GM19467 (cell line): Measurements from ENCODE around the gene FLT3LG.
A peak's percentile ranks its signal among the peaks of the same experiment; 100 is the strongest.

Experiments used
- ATAC-seq: cut with Tn5 transposase; IDR thresholded peaks from one replicate; pipeline ENCODE4 v1.9.1; 2021; ENCODE audit warnings: mild to moderate bottlenecking, moderate library complexity; ENCODE audit not compliant: unreplicated experiment

Gene FLT3LG

DNA sequence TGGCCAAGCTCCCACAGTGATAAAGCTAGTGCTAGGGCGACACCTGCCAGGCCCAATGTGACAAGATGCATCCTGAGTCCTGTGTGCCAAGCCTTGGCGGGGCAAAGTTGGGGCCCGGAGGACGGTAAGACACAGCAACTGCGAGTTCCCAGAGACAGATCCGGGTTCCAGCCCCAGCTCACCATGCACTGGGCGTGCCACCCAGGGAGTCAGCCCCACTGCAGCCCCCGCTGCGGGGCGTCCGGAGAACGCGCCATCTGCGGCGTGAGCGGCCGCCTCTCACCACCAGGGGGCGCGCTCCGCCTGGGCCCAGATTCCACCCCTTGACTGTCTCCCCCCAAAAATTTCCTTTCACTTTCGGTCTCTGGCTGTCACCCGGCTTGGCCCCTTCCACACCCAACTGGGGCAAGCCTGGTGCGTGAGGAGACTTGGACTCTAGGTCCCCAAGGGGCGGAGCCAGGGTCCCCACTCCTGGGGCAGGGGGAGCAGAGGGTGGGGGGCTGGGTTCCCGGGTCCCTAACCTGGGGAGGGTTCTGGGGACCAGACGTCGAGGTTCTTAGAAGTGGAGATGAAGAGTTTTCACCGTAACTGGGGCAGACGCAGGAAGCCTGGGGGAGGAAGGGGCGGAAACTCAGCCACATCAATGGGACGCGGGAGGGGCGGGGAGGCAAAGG, at the start of gene FLT3LG:
Gene FLT3LG, plus strand, starts transcription at position 348 of the 674 bp plus-strand sequence. CDS start 425 bp downstream, outside the sequence.
- peak; percentile 43 for ATAC-seq

DNA sequence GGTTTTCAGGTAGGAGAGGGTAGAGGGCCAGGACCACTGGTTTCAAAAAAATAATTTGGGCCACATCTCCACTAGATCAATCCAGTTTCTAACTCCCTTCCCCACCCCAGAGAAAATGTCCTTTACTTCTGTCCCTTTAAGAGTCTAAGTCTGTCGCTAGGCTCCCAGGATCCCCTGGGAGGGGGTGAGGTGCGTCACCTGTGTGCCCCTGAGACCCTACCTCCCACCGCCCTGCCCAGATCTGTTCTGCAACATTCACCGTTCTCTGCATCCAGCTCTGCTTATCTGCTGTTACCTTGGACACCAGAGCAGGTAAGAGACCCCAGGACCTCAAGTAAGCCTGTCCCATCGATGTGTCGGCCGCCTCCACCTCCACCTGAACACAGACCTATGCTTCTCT, 48.8 kb upstream of the FLT3LG start, which contains the start of gene GFY:
Gene GFY, plus strand, starts transcription at position 211 of the 400 bp plus-strand sequence. CDS start 1,043 bp downstream, outside the sequence.
- ATAC-seq: no peak

DNA sequence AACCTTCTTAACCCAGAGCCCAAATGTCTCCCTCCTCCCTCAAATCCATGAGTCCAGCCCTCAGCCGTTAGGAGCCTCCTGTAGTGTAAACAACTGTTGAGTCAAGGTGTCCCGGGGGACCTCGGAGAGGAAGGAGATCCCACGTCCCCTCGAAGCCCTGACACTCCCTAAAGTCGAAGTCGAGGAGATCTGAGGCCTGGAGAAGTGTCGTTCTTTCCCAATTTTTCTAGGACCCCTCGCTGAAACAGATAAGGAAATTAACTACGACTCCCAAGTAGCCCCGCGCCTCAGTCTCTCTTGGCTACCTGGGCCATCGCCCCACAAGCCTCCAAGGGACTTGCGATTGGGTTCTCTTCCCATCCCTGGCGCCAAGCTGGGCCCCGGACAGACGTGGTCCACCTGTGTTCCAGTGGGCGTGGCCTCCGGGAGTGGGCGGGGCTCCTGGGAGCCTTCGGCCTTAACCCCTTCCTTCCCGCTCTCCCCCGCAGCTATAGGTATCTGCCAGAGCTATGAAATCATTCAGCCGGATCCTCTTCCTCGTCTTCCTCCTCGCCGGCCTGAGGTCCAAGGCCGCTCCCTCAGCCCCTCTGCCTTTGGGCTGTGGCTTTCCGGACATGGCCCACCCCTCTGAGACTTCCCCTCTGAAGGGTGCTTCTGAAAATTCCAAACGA, 48.0 kb upstream of the FLT3LG start:
- ATAC-seq: no peak

DNA sequence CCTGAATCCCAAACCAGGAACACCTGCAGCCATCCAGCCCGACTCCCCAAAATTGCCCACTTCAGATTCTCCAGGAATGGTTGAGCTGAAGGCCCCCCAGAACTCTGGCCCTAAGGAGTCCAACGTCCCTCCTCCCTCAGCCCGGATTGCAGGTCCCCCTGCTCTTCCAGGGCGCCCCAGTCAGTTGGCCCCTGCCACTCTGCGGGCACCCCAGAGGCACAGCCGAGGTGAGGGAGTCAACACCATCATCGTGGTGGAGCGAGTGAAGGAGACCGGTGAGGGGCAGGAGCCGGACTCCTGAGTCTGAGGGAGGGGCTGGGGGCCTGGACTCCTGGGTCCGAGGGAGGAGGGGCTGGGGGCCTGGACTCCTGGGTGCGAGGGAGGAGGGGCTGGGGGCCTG, 46.7 kb upstream of the FLT3LG start:
- no peak for ATAC-seq

DNA sequence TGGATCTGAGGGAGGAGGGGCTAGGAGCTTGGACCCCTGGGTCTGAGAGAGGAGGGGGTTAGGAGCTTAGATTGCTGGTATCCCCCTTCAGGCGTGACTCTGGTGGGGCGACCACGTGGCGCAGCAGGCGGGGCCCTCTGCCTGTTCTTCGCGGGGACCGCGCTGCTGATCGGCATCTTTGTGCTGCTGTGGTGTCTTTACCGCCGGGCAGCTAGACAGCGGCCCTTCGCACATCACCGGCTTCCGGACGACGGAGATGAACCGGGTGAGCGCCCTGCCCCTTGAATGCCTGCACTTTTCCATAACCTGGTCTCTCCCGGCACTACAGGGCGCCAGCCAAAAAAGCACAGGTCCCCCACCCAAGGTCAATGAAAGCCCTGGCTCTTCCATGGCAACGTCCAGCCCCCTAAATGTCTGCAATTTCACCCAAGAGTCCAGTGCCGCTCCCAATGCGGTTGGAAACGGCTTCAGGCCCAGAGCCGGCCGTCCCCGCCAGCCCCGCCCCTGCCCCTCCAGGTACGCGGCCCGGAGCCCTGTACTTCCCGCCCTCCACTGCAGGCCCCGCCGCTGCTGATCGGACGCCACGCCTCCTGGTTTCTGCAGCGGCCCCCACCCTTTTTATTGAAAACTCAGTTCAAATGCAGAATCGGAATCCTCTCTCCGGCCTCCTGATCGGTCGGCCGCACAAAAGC, 46.0 kb upstream of the FLT3LG start:
- ATAC-seq: no peak

GRCh38 chr19:49428547-49429451, 45.2 kb upstream of the FLT3LG start:
- no peak for ATAC-seq

DNA sequence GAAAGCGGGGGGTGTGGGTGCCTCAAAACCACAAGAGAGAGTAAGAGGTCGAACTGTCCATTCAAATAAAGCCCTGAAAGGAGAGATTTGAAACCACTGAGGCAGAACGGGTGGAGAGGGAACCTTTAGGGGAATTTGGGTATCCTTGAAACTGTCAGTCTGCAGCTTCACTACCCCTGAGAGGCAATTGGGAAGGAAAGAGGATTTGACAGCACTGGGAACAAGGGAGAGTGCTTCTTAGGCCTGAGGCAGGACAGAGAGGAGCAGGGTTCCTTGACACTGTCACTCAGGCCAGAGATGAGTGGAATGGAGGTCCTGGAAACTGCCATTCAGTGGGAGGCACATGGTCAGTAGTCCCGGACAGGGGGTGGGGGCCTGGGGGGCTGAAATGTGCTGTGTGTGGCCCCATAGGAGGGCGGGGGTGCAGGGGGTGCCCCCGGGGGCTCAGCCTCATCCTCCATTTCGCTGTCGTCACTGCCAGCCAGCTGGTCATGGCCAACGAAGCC, 43.8 kb upstream of the FLT3LG start:
- ATAC-seq: no peak

DNA sequence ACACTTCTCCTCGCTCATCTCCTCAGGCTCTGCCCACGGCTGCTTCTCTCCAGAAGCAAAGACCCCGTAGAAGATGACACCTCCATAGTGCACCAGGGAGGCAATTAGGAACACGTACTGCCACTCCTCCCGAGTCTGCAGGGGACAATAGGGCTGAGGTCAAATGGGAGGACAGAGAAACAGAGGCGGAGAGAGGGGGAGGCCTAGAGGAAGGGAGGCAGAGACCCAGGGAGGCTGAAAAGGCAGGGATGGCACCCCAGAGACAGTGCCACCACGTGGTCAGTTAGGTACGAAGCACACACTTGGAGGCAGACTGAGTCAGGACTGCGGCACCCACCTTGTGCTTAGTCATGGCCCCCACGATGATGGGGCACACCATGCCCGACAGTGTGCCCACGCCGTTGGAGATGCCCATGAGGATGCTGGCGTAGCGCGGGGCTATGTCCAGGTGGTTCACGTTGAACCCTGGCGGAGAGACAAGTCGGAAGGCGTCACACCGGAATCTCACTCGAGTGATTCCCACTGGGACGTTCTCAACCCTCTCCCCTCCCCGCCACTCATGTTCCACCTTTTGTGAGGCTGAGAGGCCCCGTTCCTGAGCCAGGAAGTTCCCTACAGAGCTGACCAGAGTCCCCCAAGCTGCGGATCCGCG, 43.2 kb upstream of the FLT3LG start:
- no peak for ATAC-seq

DNA sequence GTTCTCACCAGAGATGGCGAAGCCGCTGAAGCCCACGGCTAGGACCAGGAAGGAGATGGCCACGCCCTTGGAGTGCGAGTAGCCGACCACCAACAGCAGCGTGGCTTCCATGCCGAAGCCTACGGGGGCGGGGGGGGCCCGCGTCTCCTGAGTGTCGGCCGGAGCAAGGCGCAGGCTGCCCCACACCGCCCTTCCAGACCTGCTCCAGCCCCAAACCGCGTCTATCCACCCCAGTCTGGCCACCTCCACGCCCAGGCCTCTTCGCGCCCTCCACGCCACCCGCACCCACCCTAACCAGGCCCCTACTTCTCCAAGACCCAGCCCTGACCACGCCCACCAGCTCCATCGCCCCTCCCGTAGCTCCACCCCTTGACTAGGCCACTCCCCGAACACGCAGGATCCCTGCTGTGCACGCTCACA, 42.7 kb upstream of the FLT3LG start:
- no peak for ATAC-seq

GRCh38 chr19:49432141-49433073, 41.6 kb upstream of the FLT3LG start:
- ATAC-seq: no peak

- no peak for ATAC-seq
Observed at GRCh38 chr19:49433240-49433901, 40.6 kb upstream of the FLT3LG start.

DNA sequence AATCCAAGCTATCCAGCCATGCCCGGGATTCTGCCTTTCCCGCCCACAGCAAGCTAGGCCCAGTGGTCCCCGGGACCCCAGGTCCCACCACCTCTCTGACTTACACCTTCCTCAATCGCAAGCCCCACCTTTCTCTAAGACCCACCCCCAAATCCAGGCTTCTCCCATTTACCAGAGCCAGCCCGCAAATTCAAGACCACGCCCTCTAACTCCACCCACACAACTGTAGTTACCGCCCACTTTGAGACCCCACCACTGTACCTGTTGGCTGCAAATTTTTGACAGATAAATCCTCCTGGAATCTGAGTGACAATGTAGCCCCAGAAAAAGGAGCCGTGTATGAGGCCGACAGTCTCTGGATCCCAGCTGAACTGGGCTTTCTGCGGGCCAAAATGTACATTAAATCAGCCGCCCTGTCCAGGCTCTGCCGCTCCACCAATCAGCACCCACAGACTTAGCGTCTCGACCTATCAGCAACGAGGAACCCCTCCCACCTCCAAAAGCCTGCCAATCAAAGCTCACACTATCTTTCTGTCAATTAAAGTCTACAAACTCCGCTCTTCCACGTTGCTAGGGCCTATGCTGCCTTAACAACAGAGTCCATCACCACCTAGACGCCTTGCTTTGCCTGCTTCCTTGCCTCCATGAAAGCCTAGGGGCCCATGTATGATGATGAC, 39.0 kb upstream of the FLT3LG start:
- ATAC-seq: no peak

DNA sequence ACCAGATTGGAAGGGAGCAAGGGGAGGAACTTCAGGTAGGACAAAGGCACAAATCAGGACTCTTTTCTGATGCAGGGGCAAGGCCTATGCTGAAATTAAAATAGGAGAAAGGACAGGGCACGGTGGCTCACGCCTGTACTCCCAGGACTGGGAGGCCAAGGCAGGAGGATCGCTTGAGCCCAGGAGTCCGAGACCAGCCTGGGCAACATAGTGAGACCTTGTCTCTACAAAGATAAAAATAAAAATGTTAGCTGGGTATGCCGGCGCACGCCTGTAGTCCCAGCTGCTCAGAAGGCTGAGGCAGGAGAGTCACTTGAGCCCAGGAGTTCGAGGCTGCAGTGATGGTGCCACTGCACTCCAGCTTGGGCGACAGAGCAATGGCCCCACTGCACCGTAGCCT, 38.3 kb upstream of the FLT3LG start:
- ATAC-seq: no peak

DNA sequence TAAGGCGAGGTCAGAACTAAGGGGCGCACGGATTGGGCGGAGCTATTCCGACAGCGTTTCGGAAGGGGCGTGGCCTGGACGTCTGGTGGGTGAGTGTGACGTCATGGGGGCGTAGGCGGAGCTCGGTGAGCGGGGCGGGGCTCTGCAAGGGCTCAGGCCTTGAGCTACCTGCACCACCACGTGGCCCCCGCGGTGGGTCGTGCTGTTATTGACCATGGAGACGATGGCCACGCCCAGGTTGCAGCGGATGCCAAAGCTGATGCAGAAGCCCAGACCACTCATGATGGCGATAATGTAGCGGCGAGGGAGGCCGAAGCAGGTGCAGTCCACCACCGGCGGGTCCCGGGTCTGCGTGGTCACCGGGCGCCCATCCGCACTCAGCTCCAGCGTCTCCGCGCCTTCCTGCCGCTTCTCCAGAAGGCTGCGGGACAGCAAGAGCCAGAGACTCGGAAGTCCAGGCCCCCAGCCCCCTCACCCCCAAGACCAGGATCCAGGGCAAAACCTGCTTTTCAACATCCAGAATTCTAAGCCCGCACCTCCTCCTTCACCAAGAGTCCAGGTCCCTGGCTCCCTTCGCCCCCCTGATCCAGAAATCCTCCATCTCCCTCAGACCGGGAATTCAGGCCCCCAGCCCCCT, 37.5 kb upstream of the FLT3LG start:
- ATAC-seq: no peak

GRCh38 chr19:49437231-49437630, 36.8 kb upstream of the FLT3LG start:
- ATAC-seq: no peak

GRCh38 chr19:49438261-49438660, 35.8 kb upstream of the FLT3LG start:
- no peak for ATAC-seq

- ATAC-seq: no peak
Observed at GRCh38 chr19:49439836-49440235, 34.2 kb upstream of the FLT3LG start.
